ENCODE data around the gene SCIN.

DNA sequence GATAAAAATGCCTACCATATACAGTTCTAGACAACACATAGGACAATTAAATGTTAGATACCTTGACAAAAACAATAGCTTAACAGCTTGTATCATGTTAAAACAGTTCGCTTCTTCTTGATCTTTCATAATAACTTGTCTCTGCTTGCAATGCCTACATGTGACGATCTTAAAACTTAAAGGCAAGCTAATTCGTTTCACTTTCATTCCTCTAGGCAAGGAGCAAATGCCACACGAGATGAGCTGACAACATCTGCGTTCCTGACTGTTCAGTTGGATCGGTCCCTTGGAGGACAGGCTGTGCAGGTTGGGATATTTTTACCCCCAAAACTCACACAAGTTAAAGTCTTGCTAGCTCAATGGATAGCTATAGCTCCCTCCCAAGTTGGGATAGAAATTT lies 65.3 kb downstream of the SCIN start:
- TF ChIP-seq POLR2A (IDR thresholded peaks at IDR 0.05), result no peak
- TF ChIP-seq POLR2AphosphoS5 (IDR thresholded peaks at IDR 0.05), result no peak

Measured in sigmoid colon (tissue), 4 donors.